Gastrocnemius medialis (tissue), 4 donors: ENCODE data around the gene MYO1E. TPM values are rescaled to one million over a fixed set of nuclear protein-coding genes. Genes with fewer than 3 reads are reported as not detected.

Source experiments
- ATAC-seq, 2 donors: fragments of 150-250 bp; one replicate each; pipeline ENCODE4 v1.9.1; 2016
- DNase-seq, 2 donors: peaks; one replicate each; pipeline ENCODE4 v3.0.0-alpha.2; 2019
- H3K27ac ChIP-seq, 4 donors: fragments of 200-600 bp; sonication (generic); 1 replicate in 1 of 4; 2 replicates in 3 of 4; pipeline ENCODE4 v1.5.1; 2016 to 2018; ENCODE audit warnings: mild to moderate bottlenecking in 2 of 4, moderate library complexity in 1 of 4
- H3K27me3 ChIP-seq, 3 donors: fragments of 200-600 bp; sonication (generic) in 2 of 3; 1 replicate in 1 of 3; 2 replicates in 2 of 3; pipeline versions ENCODE4 v1.5.1 to v1.6.0; 2016 to 2019; ENCODE audit warnings: mild to moderate bottlenecking in 1 of 3, moderate library complexity in 1 of 3
- H3K36me3 ChIP-seq, 2 donors: fragments of 200-600 bp; sonication (generic) in 1 of 2; one replicate each; pipeline ENCODE4 v1.5.1; 2017 to 2018
- H3K4me1 ChIP-seq, 2 donors: fragments of 200-600 bp; sonication (generic) in 1 of 2; one replicate each; pipeline ENCODE4 v1.5.1; 2016 to 2017; ENCODE audit warnings: mild to moderate bottlenecking in 2 of 2
- H3K4me3 ChIP-seq, 4 donors: fragments of 200-600 bp; sonication (generic) in 3 of 4; 1 replicate in 1 of 4; 2 replicates in 3 of 4; pipeline ENCODE4 v1.5.1; 2016 to 2019; ENCODE audit warnings: mild to moderate bottlenecking in 2 of 4
- H3K9me3 ChIP-seq, 3 donors: fragments of 200-600 bp; sonication (generic) in 2 of 3; 1 replicate in 1 of 3; 2 replicates in 2 of 3; pipeline ENCODE4 v1.5.1; 2016 to 2019
- POLR2A ChIP-seq, 2 donors: fragments of 450-650 bp; IDR thresholded peaks; one replicate each; pipeline ENCODE4 v1.6.1; 2017; ENCODE audit warnings: antibody characterized with exemption in 2 of 2, mild to moderate bottlenecking in 2 of 2, moderate library complexity in 2 of 2
- in situ Hi-C, 4 donors: fragments of 200-750 bp; cut with MboI; loops; one replicate each; pipeline versions ENCODE4 v1.15.0 to v1.8.0; 2017; ENCODE audit warnings: low sequenced_read_pairs in 4 of 4
- intact Hi-C: fragments of 100-400 bp; cut with DNase I; formaldehyde crosslinking; loops from one replicate; pipeline ENCODE4 v1.15.1; 2023; ENCODE audit warnings: low total_unique reads
- total RNA-seq, 4 donors: library from RNA; depleted of rRNA; stranded (reverse); fragments of >200 nt; gene quantifications; one replicate each; pipeline versions ENCODE4 v1.1.0 to v1.2.3, GENCODE V29; 2016
- TF ChIP-seq, protein P1 (sequence below), 5 experiments: fragments of 450-650 bp in 3 of 5; fragments of 200-600 bp in 2 of 5; sonication (generic) in 2 of 5; IDR thresholded peaks in 4 of 5; conservative IDR thresholded peaks in 1 of 5; 1 replicate in 4 of 5; 2 replicates in 1 of 5; pipeline ENCODE4 v1.5.1; 2016 to 2019; ENCODE audit warnings: antibody characterized with exemption in 5 of 5, mild to moderate bottlenecking in 3 of 5, moderate library complexity in 3 of 5

Gene MYO1E
- total RNA-seq, 4 donors from 2014 or later = 12.8 to 39.6 (median 30.7) TPM

DNA sequence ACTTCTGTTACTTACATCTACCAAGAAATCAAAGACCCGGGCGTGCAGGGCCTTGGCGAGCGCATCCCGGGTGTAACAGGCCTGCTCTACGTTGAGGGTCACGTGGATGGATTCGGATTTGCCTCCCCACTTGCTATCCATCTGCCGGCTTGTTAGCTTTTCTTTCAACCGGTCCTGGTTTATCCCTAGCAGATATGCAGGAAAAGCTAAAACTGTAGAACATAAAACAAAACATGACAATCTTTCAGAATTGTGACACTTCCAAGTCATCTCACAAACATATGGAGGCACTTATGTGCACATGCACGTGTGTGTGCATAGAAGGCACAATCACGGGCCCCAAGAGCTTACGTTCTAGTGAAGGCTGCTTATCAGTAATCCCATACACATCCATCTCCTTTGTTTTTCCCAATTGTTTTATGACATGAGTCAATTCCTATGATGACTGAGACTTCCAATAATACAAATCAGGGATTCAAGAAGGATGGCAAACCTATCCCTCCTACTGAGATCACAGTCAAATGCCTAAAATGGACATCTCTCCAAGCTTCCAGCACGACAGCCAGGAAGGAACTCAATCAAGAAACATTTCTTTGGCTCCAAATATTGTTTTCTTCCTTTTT, 154.7 kb downstream of the MYO1E start:
- DNase-seq = no peak
- no peaks in the 10 kb centered on the region for H3K9me3 ChIP-seq
- H3K4me1 ChIP-seq = no peaks in the 10 kb centered on the region
- ATAC-seq = no peak
- H3K27ac ChIP-seq = no peak overlapping the region
- no peak overlapping the region for H3K4me3 ChIP-seq
- TF ChIP-seq, protein P1, sequence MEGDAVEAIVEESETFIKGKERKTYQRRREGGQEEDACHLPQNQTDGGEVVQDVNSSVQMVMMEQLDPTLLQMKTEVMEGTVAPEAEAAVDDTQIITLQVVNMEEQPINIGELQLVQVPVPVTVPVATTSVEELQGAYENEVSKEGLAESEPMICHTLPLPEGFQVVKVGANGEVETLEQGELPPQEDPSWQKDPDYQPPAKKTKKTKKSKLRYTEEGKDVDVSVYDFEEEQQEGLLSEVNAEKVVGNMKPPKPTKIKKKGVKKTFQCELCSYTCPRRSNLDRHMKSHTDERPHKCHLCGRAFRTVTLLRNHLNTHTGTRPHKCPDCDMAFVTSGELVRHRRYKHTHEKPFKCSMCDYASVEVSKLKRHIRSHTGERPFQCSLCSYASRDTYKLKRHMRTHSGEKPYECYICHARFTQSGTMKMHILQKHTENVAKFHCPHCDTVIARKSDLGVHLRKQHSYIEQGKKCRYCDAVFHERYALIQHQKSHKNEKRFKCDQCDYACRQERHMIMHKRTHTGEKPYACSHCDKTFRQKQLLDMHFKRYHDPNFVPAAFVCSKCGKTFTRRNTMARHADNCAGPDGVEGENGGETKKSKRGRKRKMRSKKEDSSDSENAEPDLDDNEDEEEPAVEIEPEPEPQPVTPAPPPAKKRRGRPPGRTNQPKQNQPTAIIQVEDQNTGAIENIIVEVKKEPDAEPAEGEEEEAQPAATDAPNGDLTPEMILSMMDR (IDR thresholded peaks at IDR 0.05 in 4 of 5, conservative IDR thresholded peaks at IDR 0.05 in 1 of 5) = no peak
- TF ChIP-seq POLR2A (IDR thresholded peaks at IDR 0.05) = no peak
- in situ Hi-C loops = no loop called here
- no peaks in the 10 kb centered on the region for H3K27me3 ChIP-seq
- H3K36me3 ChIP-seq = peaks cover 0 to 33% of the 10 kb centered on the region in 2 donors
- intact Hi-C loops = no loop called here

DNA sequence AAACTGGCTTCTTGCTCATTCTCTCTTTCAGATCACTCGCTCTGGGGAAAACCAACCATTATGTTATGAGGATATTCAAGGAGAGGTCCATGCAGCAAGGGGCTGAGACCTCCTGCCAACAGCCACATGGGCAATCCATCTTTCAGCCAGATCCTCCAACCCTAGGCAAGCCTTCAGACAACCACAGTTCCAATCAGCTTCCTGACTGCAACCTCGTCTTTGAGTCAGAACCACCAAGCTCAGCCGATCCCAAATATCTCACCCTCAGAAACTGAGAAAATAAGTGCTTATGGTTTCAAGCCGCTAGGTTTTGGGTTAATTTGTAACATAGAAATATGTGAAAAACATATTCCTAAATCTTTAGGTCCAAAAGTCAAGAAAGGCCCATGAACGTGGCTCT, 155.8 kb downstream of the MYO1E start:
- intact Hi-C loops = no loop called here
- no peaks in the 10 kb centered on the region for H3K9me3 ChIP-seq
- peaks cover 0 to 30% of the 10 kb centered on the region in 2 donors for H3K36me3 ChIP-seq
- ATAC-seq (no peak), DNase-seq (no peak)
- H3K4me1 ChIP-seq = no peaks in the 10 kb centered on the region
- H3K27ac ChIP-seq = no peak overlapping the region
- H3K27me3 ChIP-seq = no peaks in the 10 kb centered on the region
- TF ChIP-seq POLR2A (IDR thresholded peaks at IDR 0.05) = no peak
- in situ Hi-C loops = no loop called here
- H3K4me3 ChIP-seq = no peak overlapping the region

DNA sequence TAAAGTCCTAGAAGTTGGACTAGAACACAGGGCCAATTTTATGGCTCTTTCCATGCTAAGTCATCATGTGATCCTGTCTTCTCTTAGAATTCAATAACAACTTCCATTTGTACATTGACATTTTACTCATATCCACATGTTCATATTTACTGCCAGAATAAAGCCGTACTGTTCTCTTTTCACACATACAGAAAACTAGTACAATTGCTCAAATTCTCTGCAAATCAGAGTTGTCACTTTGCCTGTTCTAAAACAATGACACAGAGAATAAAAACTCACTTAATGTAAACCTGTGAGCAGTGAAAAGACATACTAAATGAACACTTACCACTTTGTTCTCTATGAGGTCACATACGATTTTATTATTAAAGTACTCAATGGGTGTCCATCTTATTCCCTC, 162.5 kb downstream of the MYO1E start:
- peaks cover 0 to 70% of the 10 kb centered on the region in 2 donors for H3K36me3 ChIP-seq
- DNase-seq = no peak
- intact Hi-C loops (no loop called here), in situ Hi-C loops (no loop called here)
- H3K9me3 ChIP-seq = no peaks in the 10 kb centered on the region
- no peaks in the 10 kb centered on the region for H3K27me3 ChIP-seq
- ATAC-seq = no peak
- no peak overlapping the region for H3K4me3 ChIP-seq
- no peaks in the 10 kb centered on the region for H3K4me1 ChIP-seq
- H3K27ac ChIP-seq = no peak overlapping the region
- TF ChIP-seq POLR2A (IDR thresholded peaks at IDR 0.05) = no peak
- TF ChIP-seq, protein P1 (IDR thresholded peaks at IDR 0.05 in 4 of 5, conservative IDR thresholded peaks at IDR 0.05 in 1 of 5) = no peak

DNA sequence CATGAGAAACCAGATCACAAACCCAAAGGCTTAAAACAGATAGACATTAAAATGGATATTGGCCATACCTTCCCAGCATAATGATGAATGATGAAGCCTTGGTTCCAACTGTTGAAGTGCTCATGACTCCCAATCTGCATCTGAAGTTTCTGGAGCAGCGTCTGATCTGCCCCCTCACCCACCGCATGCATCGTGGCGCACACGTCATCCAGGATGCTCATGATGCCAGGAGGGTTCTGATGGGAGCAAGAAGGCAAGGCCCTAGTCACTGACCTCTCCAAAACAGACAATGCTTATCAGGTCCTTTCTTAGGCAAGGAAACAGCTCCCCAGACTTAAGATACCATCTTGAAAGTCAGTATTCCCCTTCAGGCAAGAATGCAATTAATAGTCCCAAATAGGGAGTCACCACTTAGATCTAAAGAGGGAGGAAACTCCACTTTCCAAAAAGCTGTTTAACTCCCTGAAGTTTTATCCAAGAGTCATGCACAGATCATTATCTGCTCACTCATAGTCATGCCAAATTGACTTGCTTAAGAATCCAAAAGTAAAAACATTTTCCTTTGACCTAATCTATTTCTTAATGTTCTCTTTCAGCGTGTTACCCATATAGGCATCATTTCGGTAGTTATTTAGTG, 163.9 kb downstream of the MYO1E start:
- Histone ChIP-seq H3K27me3 (no peaks in the 10 kb centered on the region), H3K4me1 (no peaks in the 10 kb centered on the region), H3K9me3 (no peaks in the 10 kb centered on the region), H3K36me3 (peaks cover 0 to 76% of the 10 kb centered on the region in 2 donors), H3K4me3 (no peak overlapping the region), H3K27ac (no peak overlapping the region)
- DNase-seq (no peak), ATAC-seq (no peak)
- no peak for TF ChIP-seq POLR2A (IDR thresholded peaks at IDR 0.05)
- TF ChIP-seq, protein P1 (IDR thresholded peaks at IDR 0.05 in 4 of 5, conservative IDR thresholded peaks at IDR 0.05 in 1 of 5) = no peak
- intact Hi-C loops (no loop called here), in situ Hi-C loops (no loop called here)

DNA sequence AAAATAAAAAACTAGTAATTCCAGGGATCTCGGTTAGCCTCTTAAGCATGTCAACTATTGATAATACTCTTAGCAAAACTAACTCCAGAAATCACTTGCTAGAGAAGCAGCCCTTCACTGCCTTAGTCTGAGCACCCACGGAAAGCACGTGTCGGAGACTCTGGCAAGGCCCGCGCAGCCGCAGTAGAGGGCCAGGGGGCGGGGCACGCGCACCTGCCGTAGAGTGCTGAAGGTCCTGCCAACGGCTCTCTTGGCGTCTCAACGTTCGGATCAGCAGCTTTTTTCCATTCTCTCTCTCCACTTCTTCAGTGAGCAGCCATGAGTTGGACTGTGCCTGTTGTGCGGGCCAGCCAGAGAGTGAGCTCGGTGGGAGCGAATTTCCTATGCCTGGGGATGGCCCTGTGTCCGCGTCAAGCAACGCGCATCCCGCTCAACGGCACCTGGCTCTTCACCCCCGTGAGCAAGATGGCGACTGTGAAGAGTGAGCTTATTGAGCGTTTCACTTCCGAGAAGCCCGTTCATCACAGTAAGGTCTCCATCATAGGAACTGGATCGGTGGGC, 166.0 kb downstream of the MYO1E start, which contains the start of gene LDHAL6B:
TSS of gene LDHAL6B (plus strand) at position 221 of the 561 bp plus-strand sequence. CDS start at position 319, 98 bp downstream.
- Histone ChIP-seq H3K4me1 (no peaks in the 10 kb centered on the region), H3K4me3 (no peak within 1 kb of the TSS), H3K36me3 (peaks cover 0 to 84% of the 10 kb centered on the region in 2 donors), H3K27me3 (no peaks in the 10 kb centered on the region), H3K27ac (no peak within 1 kb of the TSS), H3K9me3 (no peaks in the 10 kb centered on the region)
- DNase-seq (no peak), ATAC-seq (no peak)
- in situ Hi-C loops (no loop called here), intact Hi-C loops (no loop called here)
- no peak for TF ChIP-seq POLR2A (IDR thresholded peaks at IDR 0.05)
- TF ChIP-seq, protein P1 (IDR thresholded peaks at IDR 0.05 in 4 of 5, conservative IDR thresholded peaks at IDR 0.05 in 1 of 5) = no peak
